Type B pancreatic cell (in vitro differentiated cells): ENCODE data around the gene ZC3H7A. TPM values are rescaled to one million over a fixed set of nuclear protein-coding genes. Genes with fewer than 3 reads are reported as not detected.

Experiments
- DNase-seq: peaks from one replicate; pipeline ENCODE4 v3.0.0; 2021; ENCODE audit warnings: mixed read lengths; ENCODE audit not compliant: unreplicated experiment; ENCODE audit errors: extremely low spot score
- H3K27ac Mint-ChIP-seq: 2 replicates; pipeline ENCODE4 v1.8.0; 2021; ENCODE audit warnings: mild to moderate bottlenecking, mixed read lengths
- H3K27me3 Mint-ChIP-seq: 2 replicates; pipeline ENCODE4 v1.8.0; 2021; ENCODE audit warnings: mixed read lengths
- H3K36me3 Mint-ChIP-seq: 2 replicates; pipeline ENCODE4 v1.8.0; 2021; ENCODE audit warnings: mixed read lengths
- H3K4me1 Mint-ChIP-seq: one replicate; pipeline ENCODE4 v1.8.0; 2021; ENCODE audit warnings: mixed read lengths; ENCODE audit not compliant: unreplicated experiment
- H3K4me3 Mint-ChIP-seq: 2 replicates; pipeline ENCODE4 v1.8.0; 2021; ENCODE audit warnings: mild to moderate bottlenecking, mixed read lengths
- H3K9me3 Mint-ChIP-seq: 2 replicates; pipeline ENCODE4 v1.8.0; 2021; ENCODE audit warnings: mixed read lengths
- total RNA-seq: library from RNA; stranded (reverse); gene quantifications from 2 replicates; pipeline ENCODE4 v1.2.1, GENCODE V29; 2021; ENCODE audit warnings: low replicate concordance
- TF ChIP-seq, protein P1 (sequence below): fragments of 200-600 bp; sonication (generic); conservative IDR thresholded peaks from 2 replicates; pipeline ENCODE4 v1.5.0; 2021; ENCODE audit warnings: antibody characterized with exemption, mild to moderate bottlenecking

Gene ZC3H7A
- total RNA-seq, 1 donor from 2014 or later: 67.5 TPM

- peaks cover 22% of the 10 kb centered on the region for H3K36me3 Mint-ChIP-seq
- no peak overlapping the region for H3K4me3 Mint-ChIP-seq
- TF ChIP-seq, protein P1, sequence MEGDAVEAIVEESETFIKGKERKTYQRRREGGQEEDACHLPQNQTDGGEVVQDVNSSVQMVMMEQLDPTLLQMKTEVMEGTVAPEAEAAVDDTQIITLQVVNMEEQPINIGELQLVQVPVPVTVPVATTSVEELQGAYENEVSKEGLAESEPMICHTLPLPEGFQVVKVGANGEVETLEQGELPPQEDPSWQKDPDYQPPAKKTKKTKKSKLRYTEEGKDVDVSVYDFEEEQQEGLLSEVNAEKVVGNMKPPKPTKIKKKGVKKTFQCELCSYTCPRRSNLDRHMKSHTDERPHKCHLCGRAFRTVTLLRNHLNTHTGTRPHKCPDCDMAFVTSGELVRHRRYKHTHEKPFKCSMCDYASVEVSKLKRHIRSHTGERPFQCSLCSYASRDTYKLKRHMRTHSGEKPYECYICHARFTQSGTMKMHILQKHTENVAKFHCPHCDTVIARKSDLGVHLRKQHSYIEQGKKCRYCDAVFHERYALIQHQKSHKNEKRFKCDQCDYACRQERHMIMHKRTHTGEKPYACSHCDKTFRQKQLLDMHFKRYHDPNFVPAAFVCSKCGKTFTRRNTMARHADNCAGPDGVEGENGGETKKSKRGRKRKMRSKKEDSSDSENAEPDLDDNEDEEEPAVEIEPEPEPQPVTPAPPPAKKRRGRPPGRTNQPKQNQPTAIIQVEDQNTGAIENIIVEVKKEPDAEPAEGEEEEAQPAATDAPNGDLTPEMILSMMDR: no peak
- no peaks in the 10 kb centered on the region for H3K27me3 Mint-ChIP-seq
- no peaks in the 10 kb centered on the region for H3K9me3 Mint-ChIP-seq
- peak overlapping the region; percentile 9 for H3K27ac Mint-ChIP-seq
- H3K4me1 Mint-ChIP-seq: peaks cover 9% of the 10 kb centered on the region
- DNase-seq: no peak
Observed at GRCh38 chr16:11705311-11706025, 91.6 kb downstream of the ZC3H7A start.

Other genes starting within 250 kb of the ZC3H7A start
- 49.8 and 66.6 TPM in 2 replicates for gene LITAF, start 210.3 kb downstream of the ZC3H7A start, total RNA-seq
- gene SNN, start 128.8 kb downstream of the ZC3H7A start, total RNA-seq: 23.8 and 44.0 TPM in 2 replicates
- 26.7 and 39.0 TPM in 2 replicates for gene TXNDC11, start 54.4 kb downstream of the ZC3H7A start, total RNA-seq
- 150 and 184 TPM in 2 replicates for gene RSL1D1, start 54.3 kb upstream of the ZC3H7A start, total RNA-seq
- gene GSPT1, start 118.7 kb upstream of the ZC3H7A start, total RNA-seq: 99.1 and 101 TPM in 2 replicates
- 7.5 and 13.4 TPM in 2 replicates for gene NPIPB2, start 144.8 kb upstream of the ZC3H7A start, total RNA-seq
- gene TNFRSF17, start 168.0 kb upstream of the ZC3H7A start, total RNA-seq: not detected in 2 replicates
- 21.9 and 24.7 TPM in 2 replicates for gene SNX29, start 179.5 kb upstream of the ZC3H7A start, total RNA-seq